ENCODE results near the gene TCF23. TPM values are rescaled to one million over a fixed set of nuclear protein-coding genes. Genes with fewer than 3 reads are reported as not detected.

The TCF23 gene
- total and polyA plus RNA-seq, 12 donors = 0.05 to 0.21 (median 0.08) TPM; not detected in 2

DNA sequence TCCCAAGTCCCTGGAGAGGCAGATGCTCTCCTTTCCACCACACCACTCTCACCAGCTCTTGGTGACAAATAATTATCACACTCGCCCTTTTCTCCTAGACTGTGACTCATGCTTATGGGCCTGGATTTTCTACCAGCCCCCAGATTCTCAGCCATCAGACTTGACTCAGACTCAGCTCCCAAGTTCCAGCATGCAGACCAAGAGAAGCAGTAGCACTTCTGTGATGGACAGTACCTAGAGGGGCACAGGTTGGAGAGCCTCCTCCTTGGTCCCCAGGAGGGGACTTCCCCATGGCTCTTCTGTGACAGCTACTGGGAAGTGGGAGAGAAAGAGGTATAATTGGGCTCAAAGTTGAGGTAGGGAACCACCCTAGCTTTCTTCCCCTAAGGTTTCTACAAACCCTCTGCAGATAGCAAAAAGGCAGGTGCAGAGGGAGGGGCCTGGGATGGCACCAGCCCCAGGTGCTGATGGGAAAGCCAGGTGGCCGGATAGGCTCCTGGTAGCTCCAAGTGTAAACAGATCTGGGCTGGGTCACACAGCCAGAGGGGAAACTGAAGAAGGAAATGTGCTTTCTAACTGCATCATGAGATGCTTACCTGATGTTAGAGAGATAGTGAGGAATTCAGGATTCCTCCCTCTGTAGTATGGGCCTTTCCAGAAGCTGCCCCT lies 4.1 kb downstream of the TCF23 start:
- WGBS, 2 donors = 81 to 86% methylated on average over 2 of the region's 2 CpGs
- TF ChIP-seq, protein P1, sequence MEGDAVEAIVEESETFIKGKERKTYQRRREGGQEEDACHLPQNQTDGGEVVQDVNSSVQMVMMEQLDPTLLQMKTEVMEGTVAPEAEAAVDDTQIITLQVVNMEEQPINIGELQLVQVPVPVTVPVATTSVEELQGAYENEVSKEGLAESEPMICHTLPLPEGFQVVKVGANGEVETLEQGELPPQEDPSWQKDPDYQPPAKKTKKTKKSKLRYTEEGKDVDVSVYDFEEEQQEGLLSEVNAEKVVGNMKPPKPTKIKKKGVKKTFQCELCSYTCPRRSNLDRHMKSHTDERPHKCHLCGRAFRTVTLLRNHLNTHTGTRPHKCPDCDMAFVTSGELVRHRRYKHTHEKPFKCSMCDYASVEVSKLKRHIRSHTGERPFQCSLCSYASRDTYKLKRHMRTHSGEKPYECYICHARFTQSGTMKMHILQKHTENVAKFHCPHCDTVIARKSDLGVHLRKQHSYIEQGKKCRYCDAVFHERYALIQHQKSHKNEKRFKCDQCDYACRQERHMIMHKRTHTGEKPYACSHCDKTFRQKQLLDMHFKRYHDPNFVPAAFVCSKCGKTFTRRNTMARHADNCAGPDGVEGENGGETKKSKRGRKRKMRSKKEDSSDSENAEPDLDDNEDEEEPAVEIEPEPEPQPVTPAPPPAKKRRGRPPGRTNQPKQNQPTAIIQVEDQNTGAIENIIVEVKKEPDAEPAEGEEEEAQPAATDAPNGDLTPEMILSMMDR (IDR thresholded peaks at IDR 0.05) = no peak
- Histone ChIP-seq H3K36me3 (no peaks in the 10 kb centered on the region), H3K9me3 (no peaks in the 10 kb centered on the region), H3K4me3 (no peak overlapping the region), H3K4me1 (no peaks in the 10 kb centered on the region), H3K27me3 (peaks cover 0 to 12% (median 0%) of the 10 kb centered on the region in 7 donors), H3K27ac (no peak overlapping the region)
- ATAC-seq (no peak), DNase-seq (no peak)
- intact Hi-C loops (cut with DNase I) = loop anchor here in 1 of 10 donors (5.0 kb wide), 1 partner anchor 46 kb away; no protein-coding TSS in a partner anchor

DNA sequence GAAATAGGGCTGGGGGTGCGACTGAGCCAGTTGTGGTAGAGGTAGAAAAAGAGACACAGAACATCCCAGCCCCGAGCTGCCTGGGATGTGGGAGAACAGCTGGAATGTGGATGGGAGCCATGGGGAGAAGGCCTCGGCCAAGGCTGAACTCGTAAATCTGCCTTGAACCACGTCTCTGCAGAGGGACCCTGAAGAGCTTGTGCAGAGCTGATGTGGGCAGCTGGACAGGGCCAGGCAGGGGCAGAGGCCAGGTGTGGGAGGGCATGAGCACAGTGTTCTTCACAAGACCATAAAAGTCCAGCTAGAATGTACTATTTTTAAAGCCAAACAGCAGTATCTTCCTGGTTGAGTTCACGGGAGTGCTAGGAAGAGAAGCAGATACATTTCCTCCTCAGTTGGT lies 5.7 kb downstream of the TCF23 start:
- no peak for ATAC-seq
- 71 to 87% methylated on average over 6 of the region's 6 CpGs for WGBS, 2 donors
- Histone ChIP-seq H3K9me3 (no peaks in the 10 kb centered on the region), H3K4me3 (no peak overlapping the region), H3K4me1 (no peaks in the 10 kb centered on the region), H3K27me3 (peaks cover 0 to 17% (median 0%) of the 10 kb centered on the region in 7 donors), H3K27ac (no peak overlapping the region), H3K36me3 (no peaks in the 10 kb centered on the region)
- TF ChIP-seq, protein P1 (IDR thresholded peaks at IDR 0.05) = no peak
- intact Hi-C loops (cut with DNase I) = loop anchor here in 1 of 10 donors (5.0 kb wide), 1 partner anchor 47 kb away; no protein-coding TSS in a partner anchor
- DNase-seq = no peak

DNA sequence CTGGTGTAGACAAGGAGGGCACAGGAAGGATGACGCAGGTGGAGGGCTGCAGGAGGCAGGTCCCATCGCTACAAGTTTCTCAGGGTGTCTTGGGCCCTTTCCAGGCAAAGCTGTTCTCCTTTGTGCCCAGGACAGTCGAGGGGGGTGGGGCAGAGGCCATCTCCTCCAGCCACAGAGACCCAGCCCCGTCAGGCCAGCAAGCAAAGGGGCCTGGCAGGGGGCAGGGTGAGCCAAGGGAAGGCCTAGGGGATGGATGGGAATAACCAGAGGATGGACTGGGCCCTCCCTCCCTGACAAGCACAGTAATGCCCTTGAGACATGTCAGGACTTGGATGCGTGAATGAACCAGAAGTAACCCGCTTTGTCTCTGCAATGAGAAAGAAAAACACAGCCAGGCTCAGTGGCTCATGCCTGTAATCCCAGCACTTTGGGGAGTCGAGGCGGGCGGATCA lies 6.3 kb downstream of the TCF23 start:
- Histone ChIP-seq H3K36me3 (no peaks in the 10 kb centered on the region), H3K4me1 (no peaks in the 10 kb centered on the region), H3K27me3 (peaks cover 0 to 14% (median 0%) of the 10 kb centered on the region in 7 donors), H3K4me3 (no peak overlapping the region), H3K9me3 (no peaks in the 10 kb centered on the region), H3K27ac (no peak overlapping the region)
- intact Hi-C loops (cut with DNase I) = no loop called here
- TF ChIP-seq, protein P1 (IDR thresholded peaks at IDR 0.05) = no peak
- no peak for DNase-seq
- ATAC-seq = no peak
- 76 to 77% methylated on average over 9 of the region's 9 CpGs for WGBS, 2 donors

DNA sequence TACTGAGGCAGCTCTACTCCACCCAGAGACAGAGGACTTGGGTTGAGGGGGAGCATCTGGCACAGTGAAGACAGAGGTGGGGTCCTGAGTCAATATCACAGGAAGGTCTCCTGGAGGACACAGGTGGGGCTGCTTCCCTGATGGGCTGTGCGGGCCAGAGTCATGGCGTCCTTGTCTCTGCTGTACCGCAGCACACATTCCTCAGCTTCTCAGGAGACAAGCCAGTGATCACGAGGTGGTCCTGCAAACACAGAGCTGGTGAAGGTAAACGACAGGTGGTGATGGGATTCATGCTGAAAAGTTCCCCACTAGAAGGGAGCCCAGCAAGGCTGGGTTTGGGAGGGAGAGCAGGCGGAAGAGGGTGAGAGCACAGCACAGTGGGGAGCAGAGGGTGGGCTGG lies 9.7 kb downstream of the TCF23 start:
- ATAC-seq (no peak), DNase-seq (no peak)
- WGBS, 2 donors = 62% methylated on average over 6 of the region's 6 CpGs

More for the DNA sequence above, 9.7 kb downstream of the TCF23 start:
- peaks cover 0 to 8% (median 0%) of the 10 kb centered on the region in 7 donors for H3K27me3 ChIP-seq
- no peaks in the 10 kb centered on the region for H3K9me3 ChIP-seq
- H3K27ac ChIP-seq = no peak overlapping the region
- no peaks in the 10 kb centered on the region for H3K4me1 ChIP-seq
- H3K4me3 ChIP-seq = no peak overlapping the region
- no peaks in the 10 kb centered on the region for H3K36me3 ChIP-seq
- TF ChIP-seq, protein P1 (IDR thresholded peaks at IDR 0.05) = no peak
- intact Hi-C loops (cut with DNase I) = no loop called here
